IMR-90 (cell line): ENCODE measurements around the gene RIF1. TPM values are rescaled to one million over a fixed set of nuclear protein-coding genes. Genes with fewer than 3 reads are reported as not detected.

Experiments used
- ATAC-seq: fragments of 200-7000 bp; cut with Tn5 transposase; 2 replicates; pipeline ENCODE4 v1.9.1; 2020; ENCODE audit warnings: low read depth, mild to moderate bottlenecking, moderate library complexity
- BruUV-seq: library from RNA; stranded (reverse); fragments of 400-500 nt; replicated peaks from 2 replicates; lab custom pipeline; 2021; lab: Mats Ljungman, UMichigan
- CTCF ChIA-PET: fragments of 300-600 bp; formaldehyde crosslinking; extraction: SDS; loops from one replicate; lab custom pipeline; 2021; ENCODE audit warnings: antibody characterized with exemption; lab: Yijun Ruan, JAX
- POLR2A ChIA-PET: fragments of 300-600 bp; sonication (Branson Sonifier 250); formaldehyde crosslinking; loops from one replicate; lab custom pipeline; 2022; ENCODE audit warnings: antibody characterized with exemption; ENCODE audit not compliant: unreplicated experiment; lab: Charles Lee
- DNase-seq: peaks from one replicate; pipeline ENCODE4 v3.0.0; 2013
- H2AFZ ChIP-seq: replicated peaks from 2 replicates; pipeline ENCODE3; 2013; ENCODE audit warnings: low read length, mild to moderate bottlenecking; ENCODE audit not compliant: poor library complexity
- H2AK5ac ChIP-seq: 2 replicates; pipeline ENCODE4 v1.6.1; 2013; ENCODE audit warnings: low read depth, low read length, inconsistent platforms
- H2AK9ac ChIP-seq: replicated peaks from 2 replicates; pipeline ENCODE3; 2013; ENCODE audit warnings: mild to moderate bottlenecking, low read depth, low read length, moderate library complexity; ENCODE audit not compliant: poor library complexity
- H2BK120ac ChIP-seq: 2 replicates; pipeline ENCODE4 v1.6.1; 2013; ENCODE audit warnings: low read depth, low read length, inconsistent platforms
- H2BK15ac ChIP-seq: 3 replicates; pipeline ENCODE4 v1.6.1; 2013; ENCODE audit warnings: low read depth, low read length, inconsistent platforms
- H2BK20ac ChIP-seq: 2 replicates; pipeline ENCODE4 v1.6.1; 2013; ENCODE audit warnings: low read depth, mild to moderate bottlenecking, inconsistent platforms, low read length, moderate library complexity
- H2BK5ac ChIP-seq: 2 replicates; pipeline ENCODE4 v1.6.1; 2013; ENCODE audit warnings: mild to moderate bottlenecking, low read depth, low read length, inconsistent platforms; ENCODE audit not compliant: poor library complexity, severe bottlenecking
- H3K14ac ChIP-seq: replicated peaks from 2 replicates; pipeline ENCODE4 v1.6.1; 2013; ENCODE audit warnings: low read depth, low read length, inconsistent platforms
- H3K18ac ChIP-seq: 2 replicates; pipeline ENCODE4 v1.6.1; 2013; ENCODE audit warnings: low read depth, low read length, control low read depth
- H3K23ac ChIP-seq: 2 replicates; pipeline ENCODE4 v1.6.1; 2013; ENCODE audit warnings: low read depth, low read length, inconsistent platforms
- H3K27ac ChIP-seq: 2 replicates; pipeline ENCODE4 v1.5.1; 2013; ENCODE audit warnings: mild to moderate bottlenecking, control low read depth, low read length; ENCODE audit not compliant: insufficient read depth
- H3K27me3 ChIP-seq: 2 replicates; pipeline ENCODE4 v1.6.1; 2013; ENCODE audit warnings: low read length; ENCODE audit not compliant: control insufficient read depth, insufficient read depth
- H3K36me3 ChIP-seq: 2 replicates; pipeline ENCODE4 v1.6.1; 2013; ENCODE audit warnings: low read length, mixed read lengths; ENCODE audit not compliant: control insufficient read depth, insufficient read depth
- H3K4ac ChIP-seq: 2 replicates; pipeline ENCODE4 v1.6.1; 2013; ENCODE audit warnings: low read depth, low read length, inconsistent platforms
- H3K4me1 ChIP-seq: 2 replicates; pipeline ENCODE4 v1.6.1; 2013; ENCODE audit warnings: low read length, mixed read lengths; ENCODE audit not compliant: control insufficient read depth, insufficient read depth
- H3K4me2 ChIP-seq: 2 replicates; pipeline ENCODE4 v1.6.1; 2013; ENCODE audit warnings: low read depth, mild to moderate bottlenecking, control low read depth, low read length, moderate library complexity
- H3K4me3 ChIP-seq: 2 replicates; pipeline ENCODE4 v1.5.1; 2013; ENCODE audit warnings: low read depth, mild to moderate bottlenecking, control low read depth, low read length, moderate library complexity; ENCODE audit not compliant: insufficient read depth
- H3K56ac ChIP-seq: 2 replicates; pipeline ENCODE4 v1.6.1; 2013; ENCODE audit warnings: low read length, inconsistent platforms; ENCODE audit not compliant: insufficient read depth; ENCODE audit errors: extremely low read depth
- H3K79me1 ChIP-seq, 2 experiments: 2 replicates each; pipeline ENCODE4 v1.6.1; 2013; ENCODE audit warnings: low read length in 2 of 2, inconsistent platforms in 1 of 2, low read depth in 1 of 2
- H3K9ac ChIP-seq: 2 replicates; pipeline ENCODE4 v1.6.1; 2013; ENCODE audit warnings: low read depth, low read length, control low read depth
- H3K9me1 ChIP-seq: 2 replicates; pipeline ENCODE4 v1.6.1; 2013; ENCODE audit warnings: low read length, inconsistent platforms; ENCODE audit not compliant: insufficient read depth
- H3K9me3 ChIP-seq: 2 replicates; pipeline ENCODE4 v1.6.1; 2013; ENCODE audit warnings: low read length; ENCODE audit not compliant: control insufficient read depth, insufficient read depth
- H4K20me1 ChIP-seq: 2 replicates; pipeline ENCODE4 v1.6.1; 2013; ENCODE audit warnings: low read length, inconsistent platforms; ENCODE audit not compliant: insufficient read depth
- H4K5ac ChIP-seq: 2 replicates; pipeline ENCODE4 v1.6.1; 2013; ENCODE audit warnings: mild to moderate bottlenecking, low read depth, low read length, control low read depth
- H4K8ac ChIP-seq, 2 experiments: 2 replicates each; pipeline ENCODE4 v1.6.1; 2013; ENCODE audit warnings: low read depth in 2 of 2, low read length in 2 of 2, control low read depth in 1 of 2, inconsistent platforms in 1 of 2
- H4K91ac ChIP-seq: 2 replicates; pipeline ENCODE4 v1.6.1; 2013; ENCODE audit warnings: low read depth, low read length, inconsistent platforms; ENCODE audit not compliant: insufficient read depth
- BHLHE40 ChIP-seq: fragments of 150-350 bp; IDR thresholded peaks from 2 replicates; pipeline ENCODE4 v1.6.1; 2016; ENCODE audit warnings: mild to moderate bottlenecking, low read depth, low read length
- CEBPB ChIP-seq: IDR thresholded peaks from 2 replicates; pipeline ENCODE4 v1.6.1; 2012; ENCODE audit warnings: low read depth, low read length, improper control_type of control experiment
- CHD1 ChIP-seq: IDR thresholded peaks from 2 replicates; pipeline ENCODE4 v1.6.1; 2012; ENCODE audit warnings: low read depth, low read length, improper control_type of control experiment
- ELK1 ChIP-seq: fragments of 150-350 bp; IDR thresholded peaks from 2 replicates; pipeline ENCODE4 v1.6.1; 2016; ENCODE audit warnings: low read depth, mild to moderate bottlenecking, low read length, moderate library complexity, borderline replicate concordance
- FOS ChIP-seq: fragments of 150-350 bp; IDR thresholded peaks from 2 replicates; pipeline ENCODE4 v1.6.1; 2016; ENCODE audit warnings: low read depth, low read length
- MAFK ChIP-seq: IDR thresholded peaks from 2 replicates; pipeline ENCODE4 v1.6.1; 2012; ENCODE audit warnings: low read depth, low read length, improper control_type of control experiment
- MAZ ChIP-seq: IDR thresholded peaks from 2 replicates; pipeline ENCODE4 v1.6.1; 2012; ENCODE audit warnings: low read depth, mild to moderate bottlenecking, low read length, improper control_type of control experiment, moderate library complexity, borderline replicate concordance
- MXI1 ChIP-seq: IDR thresholded peaks from 2 replicates; pipeline ENCODE4 v1.6.1; 2012; ENCODE audit warnings: low read depth, mild to moderate bottlenecking, low read length, moderate library complexity, borderline replicate concordance
- NFE2L2 ChIP-seq: fragments of 150-350 bp; IDR thresholded peaks from 2 replicates; pipeline ENCODE4 v1.6.1; 2016; ENCODE audit warnings: low read depth, mild to moderate bottlenecking, low read length
- POLR2A ChIP-seq: IDR thresholded peaks from 2 replicates; pipeline ENCODE4 v1.6.1; 2012; ENCODE audit warnings: mild to moderate bottlenecking, low read depth, low read length
- RAD21 ChIP-seq: IDR thresholded peaks from 2 replicates; pipeline ENCODE4 v1.6.1; 2012; ENCODE audit warnings: low read length, improper control_type of control experiment
- RCOR1 ChIP-seq: IDR thresholded peaks from 2 replicates; pipeline ENCODE4 v1.6.1; 2012; ENCODE audit warnings: mild to moderate bottlenecking, low read length, improper control_type of control experiment; ENCODE audit not compliant: insufficient replicate concordance
- RFX5 ChIP-seq: IDR thresholded peaks from 2 replicates; pipeline ENCODE4 v1.8.0; 2012; ENCODE audit warnings: low read depth, mild to moderate bottlenecking, low read length, moderate library complexity
- SMC3 ChIP-seq: fragments of 150-350 bp; IDR thresholded peaks from 2 replicates; pipeline ENCODE4 v1.6.1; 2016; ENCODE audit warnings: low read depth, mild to moderate bottlenecking, antibody characterized with exemption, low read length, moderate library complexity
- WGBS, 2 experiments: methylation state at CpG; one replicate each; pipeline versions ENCODE4 v1.1.5 to v1.1.7; 2013; ENCODE audit warnings: missing lambda C conversion rate in 2 of 2; ENCODE audit not compliant: insufficient read length in 1 of 2; ENCODE audit errors: extremely low coverage in 2 of 2; 5-methylcytosine and 5-hydroxymethylcytosine counted together
- dilution Hi-C: fragments of 300-500 bp; cut with HindIII; formaldehyde crosslinking; loops from one replicate; pipeline ENCODE4 v1.14.3; 2018; ENCODE audit warnings: low sequenced_read_pairs; ENCODE audit not compliant: unreplicated experiment
- in situ Hi-C: fragments of 300-500 bp; cut with MboI; formaldehyde crosslinking; loops from 3 replicates; pipeline ENCODE4 v1.14.3; 2019; ENCODE audit warnings: low sequenced_read_pairs, inconsistent platforms, mixed read lengths
- intact Hi-C: fragments of 100-400 bp; cut with micrococcal nuclease; formaldehyde crosslinking; loops from 2 replicates; pipeline ENCODE4 v1.10.0; 2022
- polyA plus RNA-seq, 3 experiments: library from polyadenylated mRNA; depleted of rRNA; stranded (reverse); fragments of >200 nt; gene quantifications; 2 replicates each; pipeline ENCODE4 v1.2.3, GENCODE V29; 2012; ENCODE audit warnings: low replicate concordance in 1 of 3
- total RNA-seq: library from RNA; depleted of rRNA; stranded (reverse); fragments of >200 nt; gene quantifications from 2 replicates; pipeline ENCODE4 v1.2.3, GENCODE V29; 2012
- TF ChIP-seq, protein P1 (sequence below): fragments of 150-350 bp; IDR thresholded peaks from 2 replicates; pipeline ENCODE4 v1.6.1; 2017; ENCODE audit warnings: mild to moderate bottlenecking, antibody characterized with exemption, low read length, low read depth
- TF ChIP-seq, protein P2 (sequence below): conservative IDR thresholded peaks from 2 replicates; pipeline ENCODE4 v1.5.1; 2012; ENCODE audit warnings: mild to moderate bottlenecking, low read depth, low read length, improper control_type of control experiment

RIF1 gene
- total and polyA plus RNA-seq, 2 of the 4 experiments (the other 2 are of a cell fraction), result 4.3 to 43.9 TPM

DNA sequence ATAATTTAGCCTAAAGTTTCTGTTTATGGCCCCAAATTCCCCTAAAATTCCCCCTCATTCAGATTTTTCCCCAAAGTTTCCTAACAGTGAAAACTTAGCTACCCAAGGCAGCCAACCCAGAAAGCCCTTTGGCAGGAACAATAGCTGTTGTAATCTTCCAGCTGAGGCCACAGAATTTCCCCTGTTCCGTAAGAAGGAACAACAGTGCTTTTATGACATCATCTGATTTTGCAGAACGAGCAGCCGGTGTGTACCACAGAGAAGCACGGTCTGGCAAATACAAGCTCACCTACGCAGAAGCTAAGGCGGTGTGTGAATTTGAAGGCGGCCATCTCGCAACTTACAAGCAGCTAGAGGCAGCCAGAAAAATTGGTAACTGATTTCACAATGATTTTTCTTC, 46.0 kb upstream of the RIF1 start:
- dilution Hi-C loops (no loop called here), in situ Hi-C loops (no loop called here), intact Hi-C loops (no loop called here)
- ATAC-seq, result no peak
- Histone ChIP-seq H3K9me3 (no peaks in the 10 kb centered on the region), H4K20me1 (no peaks in the 10 kb centered on the region), H4K5ac (no peak overlapping the region), H3K4me2 (no peak overlapping the region), H3K23ac (no peak overlapping the region), H2BK15ac (no peak overlapping the region), H2AFZ (peak overlapping the region; percentile 47), H3K27ac (no peak overlapping the region), H2AK9ac (no peak overlapping the region), H4K8ac (no peak overlapping the region), H3K36me3 (0 out of 2 replicates have a peak, but pooled peaks cover 1% of the 10 kb centered on the region), H3K79me1 (no peaks in the 10 kb centered on the region), H3K9ac (no peak overlapping the region), H3K56ac (no peak overlapping the region), H2BK5ac (no peak overlapping the region), H2BK20ac (no peak overlapping the region), H2AK5ac (no peak overlapping the region), H4K91ac (no peak overlapping the region), H2BK120ac (no peak overlapping the region), H3K27me3 (no peaks in the 10 kb centered on the region), H3K4me3 (no peak overlapping the region), H3K4me1 (no peaks in the 10 kb centered on the region; the same call in none of the 2 replicates), H3K18ac (no peak overlapping the region), H3K9me1 (no peaks in the 10 kb centered on the region), H3K14ac (no peak overlapping the region), H3K4ac (no peak overlapping the region)
- BruUV-seq, result no TSS peak
- no peak for DNase-seq
- 86% methylated on average over 7 of the region's 8 CpGs; no CpG with 5 or more reads in 1 of the 2 experiments for WGBS, 2 experiments
- POLR2A ChIA-PET, result no interaction called here
- TF ChIP-seq NFE2L2 (no peak), RCOR1 (no peak), FOS (no peak), RAD21 (no peak), ELK1 (no peak), CEBPB (no peak), CHD1 (no peak), POLR2A (no peak), MAFK (no peak), MAZ (no peak), MXI1 (no peak), SMC3 (no peak), RFX5 (no peak), BHLHE40 (no peak)
- TF ChIP-seq, protein P1, sequence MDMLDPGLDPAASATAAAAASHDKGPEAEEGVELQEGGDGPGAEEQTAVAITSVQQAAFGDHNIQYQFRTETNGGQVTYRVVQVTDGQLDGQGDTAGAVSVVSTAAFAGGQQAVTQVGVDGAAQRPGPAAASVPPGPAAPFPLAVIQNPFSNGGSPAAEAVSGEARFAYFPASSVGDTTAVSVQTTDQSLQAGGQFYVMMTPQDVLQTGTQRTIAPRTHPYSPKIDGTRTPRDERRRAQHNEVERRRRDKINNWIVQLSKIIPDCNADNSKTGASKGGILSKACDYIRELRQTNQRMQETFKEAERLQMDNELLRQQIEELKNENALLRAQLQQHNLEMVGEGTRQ, result no peak
- TF ChIP-seq, protein P2, sequence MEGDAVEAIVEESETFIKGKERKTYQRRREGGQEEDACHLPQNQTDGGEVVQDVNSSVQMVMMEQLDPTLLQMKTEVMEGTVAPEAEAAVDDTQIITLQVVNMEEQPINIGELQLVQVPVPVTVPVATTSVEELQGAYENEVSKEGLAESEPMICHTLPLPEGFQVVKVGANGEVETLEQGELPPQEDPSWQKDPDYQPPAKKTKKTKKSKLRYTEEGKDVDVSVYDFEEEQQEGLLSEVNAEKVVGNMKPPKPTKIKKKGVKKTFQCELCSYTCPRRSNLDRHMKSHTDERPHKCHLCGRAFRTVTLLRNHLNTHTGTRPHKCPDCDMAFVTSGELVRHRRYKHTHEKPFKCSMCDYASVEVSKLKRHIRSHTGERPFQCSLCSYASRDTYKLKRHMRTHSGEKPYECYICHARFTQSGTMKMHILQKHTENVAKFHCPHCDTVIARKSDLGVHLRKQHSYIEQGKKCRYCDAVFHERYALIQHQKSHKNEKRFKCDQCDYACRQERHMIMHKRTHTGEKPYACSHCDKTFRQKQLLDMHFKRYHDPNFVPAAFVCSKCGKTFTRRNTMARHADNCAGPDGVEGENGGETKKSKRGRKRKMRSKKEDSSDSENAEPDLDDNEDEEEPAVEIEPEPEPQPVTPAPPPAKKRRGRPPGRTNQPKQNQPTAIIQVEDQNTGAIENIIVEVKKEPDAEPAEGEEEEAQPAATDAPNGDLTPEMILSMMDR, result no peak
- CTCF ChIA-PET, result no interaction called here
